AML-193 (cell line): ENCODE results near the gene LHFPL3.
"Not testable (repeated sequence)": the region's sequence is repeated elsewhere in the genome, so short reads cannot be mapped to it uniquely, and the experiment has no call there.

Experiments used
- DNase-seq, 2 experiments: peaks; one replicate each; lab custom pipeline; 2025; lab: John Stamatoyannopoulos, UW

Gene LHFPL3

GRCh38 chr7:104933521-104933988 lies 605.2 kb downstream of the LHFPL3 start:
- DNase-seq: peak in 1 of 2 experiments; percentile 22

- DNase-seq: no peak
These were observed 606.3 kb downstream of the LHFPL3 start for GRCh38 chr7:104934665-104935064.

GRCh38 chr7:104935276-104935675 lies 606.9 kb downstream of the LHFPL3 start:
- no peak for DNase-seq

GRCh38 chr7:104936546-104936945 lies 608.1 kb downstream of the LHFPL3 start:
- no peak for DNase-seq

- not testable (repeated sequence) for DNase-seq
These were observed 609.1 kb downstream of the LHFPL3 start for GRCh38 chr7:104937489-104937888.

GRCh38 chr7:104938741-104939390 lies 610.5 kb downstream of the LHFPL3 start:
- no peak for DNase-seq

- DNase-seq: no peak
These were observed 611.8 kb downstream of the LHFPL3 start for GRCh38 chr7:104940023-104940710.

- DNase-seq: peak; percentile 48 to 56
These were observed 615.3 kb downstream of the LHFPL3 start for GRCh38 chr7:104943502-104944343.

GRCh38 chr7:104945599-104945956 lies 617.2 kb downstream of the LHFPL3 start:
- DNase-seq: no peak

GRCh38 chr7:104946338-104946737 lies 617.9 kb downstream of the LHFPL3 start:
- DNase-seq: no peak

- DNase-seq: no peak
These were observed 621.6 kb downstream of the LHFPL3 start for GRCh38 chr7:104950006-104950405.

GRCh38 chr7:104950754-104951153 lies 622.4 kb downstream of the LHFPL3 start:
- no peak for DNase-seq

- no peak for DNase-seq
These were observed 623.1 kb downstream of the LHFPL3 start for GRCh38 chr7:104951546-104951945.

GRCh38 chr7:104955276-104955675 lies 626.9 kb downstream of the LHFPL3 start:
- no peak for DNase-seq
